GM21526 (cell line): ENCODE results near the gene KCNQ1.
"Not testable (repeated sequence)": the region's sequence is repeated elsewhere in the genome, so short reads cannot be mapped to it uniquely, and the experiment has no call there.

Experiments
- ATAC-seq: cut with Tn5 transposase; IDR thresholded peaks from one replicate; pipeline ENCODE4 v1.9.1; 2021; ENCODE audit warnings: moderate library complexity; ENCODE audit not compliant: unreplicated experiment, low FRiP score

KCNQ1 gene

GRCh38 chr11:2471048-2471803 is 26.4 kb downstream of the KCNQ1 start:
- no peak for ATAC-seq

- ATAC-seq = no peak
Observed at GRCh38 chr11:2471804-2472096, 26.9 kb downstream of the KCNQ1 start.

- ATAC-seq = no peak
Observed at GRCh38 chr11:2472428-2473186, 27.8 kb downstream of the KCNQ1 start.

GRCh38 chr11:2473361-2474058 is 28.7 kb downstream of the KCNQ1 start:
- no peak for ATAC-seq

GRCh38 chr11:2474059-2474901 is 29.5 kb downstream of the KCNQ1 start:
- no peak for ATAC-seq

- ATAC-seq = no peak
Observed at GRCh38 chr11:2475136-2475918, 30.5 kb downstream of the KCNQ1 start.

- ATAC-seq = no peak
Observed at GRCh38 chr11:2477254-2477653, 32.4 kb downstream of the KCNQ1 start.

- ATAC-seq = no peak
Observed at GRCh38 chr11:2477936-2478335, 33.1 kb downstream of the KCNQ1 start.

GRCh38 chr11:2480067-2480873 is 35.5 kb downstream of the KCNQ1 start:
- ATAC-seq = not testable (repeated sequence)

GRCh38 chr11:2480874-2481220 is 36.0 kb downstream of the KCNQ1 start:
- no peak for ATAC-seq

- ATAC-seq = no peak
Observed at GRCh38 chr11:2481253-2481652, 36.4 kb downstream of the KCNQ1 start.

- ATAC-seq = no peak
Observed at GRCh38 chr11:2482204-2482603, 37.4 kb downstream of the KCNQ1 start.

GRCh38 chr11:2482745-2483144 is 37.9 kb downstream of the KCNQ1 start:
- ATAC-seq = no peak

- ATAC-seq = no peak
Observed at GRCh38 chr11:2483426-2483825, 38.6 kb downstream of the KCNQ1 start.

- ATAC-seq = no peak
Observed at GRCh38 chr11:2484576-2485125, 39.8 kb downstream of the KCNQ1 start.

GRCh38 chr11:2488004-2488403 is 43.2 kb downstream of the KCNQ1 start:
- no peak for ATAC-seq

- ATAC-seq = no peak
Observed at GRCh38 chr11:2489083-2489482, 44.3 kb downstream of the KCNQ1 start.

GRCh38 chr11:2497951-2498350 is 53.1 kb downstream of the KCNQ1 start:
- ATAC-seq = not testable (repeated sequence)

- no peak for ATAC-seq
Observed at GRCh38 chr11:2498750-2499149, 53.9 kb downstream of the KCNQ1 start.
